ENCODE measurements around the gene FIGN.

DNA sequence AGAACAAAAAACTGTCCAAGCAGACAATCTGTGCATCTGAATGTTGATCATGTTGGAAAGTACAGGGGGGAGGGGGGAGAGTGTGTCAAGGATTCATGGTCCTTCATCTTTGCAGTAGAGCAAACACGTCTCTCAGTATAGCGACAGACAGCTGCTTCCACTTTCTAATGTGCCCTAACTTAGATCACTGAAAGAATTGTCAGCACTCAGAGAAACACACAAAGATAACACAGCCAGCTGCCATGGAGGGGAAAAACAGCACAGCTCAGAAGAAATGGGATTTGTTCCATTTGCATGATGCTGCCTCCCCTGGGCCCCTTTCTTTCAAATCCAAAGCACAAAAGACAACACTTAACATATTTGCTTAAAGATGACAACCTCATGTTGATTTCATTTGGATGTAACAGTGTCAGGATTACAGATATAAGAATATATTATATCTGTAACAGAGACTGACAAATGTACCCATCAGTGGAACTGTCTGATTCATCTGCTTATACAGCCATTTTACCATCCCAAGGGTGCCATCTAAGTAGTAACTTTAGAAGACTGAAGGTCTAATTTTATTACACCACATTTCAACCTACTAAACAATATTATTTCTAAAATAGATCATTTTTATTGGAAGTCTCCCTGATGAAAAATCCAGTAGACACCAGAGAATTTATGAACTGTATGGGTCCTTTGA lies 17.7 kb downstream of the FIGN start:
- no peak for TF ChIP-seq FOXP2 (optimal IDR thresholded peaks at IDR 0.05; ENCODE audit: borderline replicate concordance, extremely low read depth, extremely low read length, insufficient read depth)
- TF ChIP-seq TAF1 (IDR thresholded peaks at IDR 0.05; ENCODE audit: borderline replicate concordance, insufficient read depth, low read length) = no peak
- TF ChIP-seq POLR2AphosphoS5 (IDR thresholded peaks at IDR 0.05; ENCODE audit: low read depth, low read length) = no peak
- TF ChIP-seq, protein P1, sequence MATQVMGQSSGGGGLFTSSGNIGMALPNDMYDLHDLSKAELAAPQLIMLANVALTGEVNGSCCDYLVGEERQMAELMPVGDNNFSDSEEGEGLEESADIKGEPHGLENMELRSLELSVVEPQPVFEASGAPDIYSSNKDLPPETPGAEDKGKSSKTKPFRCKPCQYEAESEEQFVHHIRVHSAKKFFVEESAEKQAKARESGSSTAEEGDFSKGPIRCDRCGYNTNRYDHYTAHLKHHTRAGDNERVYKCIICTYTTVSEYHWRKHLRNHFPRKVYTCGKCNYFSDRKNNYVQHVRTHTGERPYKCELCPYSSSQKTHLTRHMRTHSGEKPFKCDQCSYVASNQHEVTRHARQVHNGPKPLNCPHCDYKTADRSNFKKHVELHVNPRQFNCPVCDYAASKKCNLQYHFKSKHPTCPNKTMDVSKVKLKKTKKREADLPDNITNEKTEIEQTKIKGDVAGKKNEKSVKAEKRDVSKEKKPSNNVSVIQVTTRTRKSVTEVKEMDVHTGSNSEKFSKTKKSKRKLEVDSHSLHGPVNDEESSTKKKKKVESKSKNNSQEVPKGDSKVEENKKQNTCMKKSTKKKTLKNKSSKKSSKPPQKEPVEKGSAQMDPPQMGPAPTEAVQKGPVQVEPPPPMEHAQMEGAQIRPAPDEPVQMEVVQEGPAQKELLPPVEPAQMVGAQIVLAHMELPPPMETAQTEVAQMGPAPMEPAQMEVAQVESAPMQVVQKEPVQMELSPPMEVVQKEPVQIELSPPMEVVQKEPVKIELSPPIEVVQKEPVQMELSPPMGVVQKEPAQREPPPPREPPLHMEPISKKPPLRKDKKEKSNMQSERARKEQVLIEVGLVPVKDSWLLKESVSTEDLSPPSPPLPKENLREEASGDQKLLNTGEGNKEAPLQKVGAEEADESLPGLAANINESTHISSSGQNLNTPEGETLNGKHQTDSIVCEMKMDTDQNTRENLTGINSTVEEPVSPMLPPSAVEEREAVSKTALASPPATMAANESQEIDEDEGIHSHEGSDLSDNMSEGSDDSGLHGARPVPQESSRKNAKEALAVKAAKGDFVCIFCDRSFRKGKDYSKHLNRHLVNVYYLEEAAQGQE (IDR thresholded peaks at IDR 0.05; ENCODE audit: insufficient read depth in 1 of 2, low read depth in 2 of 2, low read length in 2 of 2) = no peak

Measured in PFSK-1 (cell line).